HepG2 (cell line): ENCODE data around the gene RUNX2. TPM values are rescaled to one million over a fixed set of nuclear protein-coding genes. Genes with fewer than 3 reads are reported as not detected.

Source experiments
- BCL6 ChIP-seq: IDR thresholded peaks from 2 replicates; pipeline ENCODE4 v1.6.1; 2016; ENCODE audit warnings: missing genetic modification reagents, missing compliant biosample characterization
- EED ChIP-seq: sonication (generic); formaldehyde crosslinking; IDR thresholded peaks from 2 replicates; pipeline ENCODE4 v1.5.0; 2020; ENCODE audit warnings: mild to moderate bottlenecking, missing genetic modification reagents
- HOXA9 ChIP-seq: sonication (generic); formaldehyde crosslinking; IDR thresholded peaks from 2 replicates; pipeline ENCODE4 v1.8.1; 2022; ENCODE audit warnings: missing genetic modification reagents, mild to moderate bottlenecking, moderate library complexity, borderline replicate concordance
- JARID2 ChIP-seq: sonication (generic); formaldehyde crosslinking; IDR thresholded peaks from 2 replicates; pipeline ENCODE4 v1.8.1; 2023; ENCODE audit warnings: missing genetic modification reagents, inconsistent platforms; ENCODE audit not compliant: insufficient replicate concordance
- KAT2B ChIP-seq: fragments of 150-350 bp; IDR thresholded peaks from 2 replicates; pipeline ENCODE4 v1.6.1; 2014; ENCODE audit warnings: low read depth, low read length, borderline replicate concordance
- MXI1 ChIP-seq: IDR thresholded peaks from 3 replicates; pipeline ENCODE4 v1.6.1; 2012; ENCODE audit warnings: low read depth, low read length, inconsistent platforms, borderline replicate concordance
- NRL ChIP-seq: sonication (generic); formaldehyde crosslinking; IDR thresholded peaks from 2 replicates; pipeline ENCODE4 v1.5.0; 2020; ENCODE audit warnings: missing genetic modification reagents, mild to moderate bottlenecking, moderate library complexity, borderline replicate concordance
- PBX3 ChIP-seq: sonication (generic); formaldehyde crosslinking; IDR thresholded peaks from 2 replicates; pipeline ENCODE4 v1.8.1; 2023; ENCODE audit warnings: missing genetic modification reagents, inconsistent platforms, borderline replicate concordance
- PPARG ChIP-seq: conservative IDR thresholded peaks from 2 replicates; pipeline ENCODE4 v1.6.1; 2016; ENCODE audit warnings: missing biosample characterization, missing genetic modification reagents
- SKIL ChIP-seq: sonication (generic); formaldehyde crosslinking; IDR thresholded peaks from 2 replicates; pipeline ENCODE4 v1.8.0; 2022; ENCODE audit warnings: missing genetic modification reagents, mild to moderate bottlenecking, moderate library complexity, borderline replicate concordance
- ZBTB10 ChIP-seq: sonication (generic); formaldehyde crosslinking; IDR thresholded peaks from 2 replicates; pipeline ENCODE4 v1.4.0; 2020; ENCODE audit warnings: missing genetic modification reagents, borderline replicate concordance
- ZFP82 ChIP-seq: sonication (generic); formaldehyde crosslinking; IDR thresholded peaks from 2 replicates; pipeline ENCODE4 v1.5.1; 2020; ENCODE audit warnings: mild to moderate bottlenecking, missing genetic modification reagents, borderline replicate concordance
- ZHX2 ChIP-seq, 2 experiments: sonication (generic) in 1 of 2; formaldehyde crosslinking in 1 of 2; IDR thresholded peaks; 2 replicates each; pipeline versions ENCODE4 v1.6.1 to v1.9.0; 2014 to 2022; ENCODE audit warnings: antibody characterized with exemption in 1 of 2, borderline replicate concordance in 1 of 2, inconsistent platforms in 1 of 2, low read depth in 1 of 2, missing genetic modification reagents in 1 of 2
- ZNF10 ChIP-seq: sonication (generic); formaldehyde crosslinking; IDR thresholded peaks from 2 replicates; pipeline ENCODE4 v1.4.0; 2020; ENCODE audit warnings: mild to moderate bottlenecking, low read depth, missing genetic modification reagents, borderline replicate concordance
- ZNF367 ChIP-seq: sonication (generic); formaldehyde crosslinking; IDR thresholded peaks from 2 replicates; pipeline ENCODE4 v1.4.0; 2020; ENCODE audit warnings: missing genetic modification reagents, borderline replicate concordance
- polyA plus RNA-seq, 8 experiments: library from polyadenylated mRNA; depleted of rRNA in 3 of 8; stranded (reverse) in 7 of 8; unstranded in 1 of 8; fragments of >200 nt; fragmentation: Illumina TruSeq in 4 of 8; extraction: Trizol in 4 of 8; gene quantifications; 2 replicates each; pipeline versions ENCODE4 v1.2.1 to v1.2.3, GENCODE V29; 2011 to 2016; ENCODE audit warnings: low read depth in 4 of 8, missing spikeins in 1 of 8, mixed read lengths in 1 of 8; ENCODE audit not compliant: insufficient read depth in 1 of 8
- total RNA-seq, 5 experiments: library from RNA; depleted of rRNA; stranded (reverse); fragments of >200 nt; fragmentation: Illumina TruSeq; extraction: Trizol; gene quantifications; 2 replicates each; pipeline ENCODE4 v1.2.3, GENCODE V29; 2016; ENCODE audit warnings: low read depth in 1 of 5

The RUNX2 gene
- total and polyA plus RNA-seq, 2 of the 13 experiments (the other 11 are each of a cell fraction or from before 2014, with no cell fraction given): not detected

- TF ChIP-seq ZHX2 (IDR thresholded peaks at IDR 0.05; ENCODE audit: low read depth) (peak; percentile 73; the same call in 1 of the 2 replicates), ZHX2 (CRISPR knock-in tag; IDR thresholded peaks at IDR 0.05; ENCODE audit: borderline replicate concordance) (no peak), PPARG (CRISPR knock-in tag) (peak; percentile 88), ZBTB10 (CRISPR knock-in tag) (no peak), SKIL (CRISPR knock-in tag) (peak; percentile 76; the same call in 1 of the 2 replicates), BCL6 (CRISPR knock-in tag) (peak; percentile 90), PBX3 (CRISPR knock-in tag) (no peak), HOXA9 (CRISPR knock-in tag) (no peak), JARID2 (CRISPR knock-in tag) (peak; percentile 83), ZNF367 (CRISPR knock-in tag) (no peak), EED (CRISPR knock-in tag) (no peak), ZFP82 (CRISPR knock-in tag) (peak; percentile 57; the same call in 1 of the 2 replicates), ZNF10 (no peak), MXI1 (peak; percentile 93; the same call in 2 of the 3 replicates), KAT2B (no peak), NRL (CRISPR knock-in tag) (no peak)
These were observed 117.8 kb downstream of the RUNX2 start (continued) for GRCh38 chr6:45445749-45446549.
